SK-N-SH (cell line): ENCODE results near the gene GRIN1. TPM values are rescaled to one million over a fixed set of nuclear protein-coding genes. Genes with fewer than 3 reads are reported as not detected.

Experiments used
- CTCF ChIA-PET: fragments of 300-600, 350-600 bp; formaldehyde crosslinking; extraction: SDS; loops from one replicate; lab custom pipeline; 2021; lab: Yijun Ruan, JAX
- POLR2A ChIA-PET: fragments of 350-600 bp; sonication (Branson Sonifier 250); formaldehyde crosslinking; extraction: SDS; loops from one replicate; lab custom pipeline; 2020; ENCODE audit warnings: antibody characterized with exemption, inconsistent platforms; lab: Yijun Ruan, JAX
- DNase-seq: peaks from one replicate; pipeline ENCODE4 v3.0.0; 2012
- H2AFZ ChIP-seq: fragments of 200-600 bp; sonication (generic); 2 replicates; pipeline ENCODE4 v1.8.1; 2016; ENCODE audit warnings: antibody characterized with exemption, mild to moderate bottlenecking, low read depth
- H3F3A ChIP-seq: fragments of 200-600 bp; sonication (generic); replicated peaks from 2 replicates; pipeline ENCODE3; 2016; ENCODE audit warnings: antibody characterized with exemption, mild to moderate bottlenecking; ENCODE audit not compliant: insufficient read depth
- H3K27ac ChIP-seq, 2 experiments: fragments of 200-500 bp in 1 of 2; fragments of 200-600 bp in 1 of 2; sonication (Bioruptor generic) in 1 of 2; sonication (generic), shearing (Covaris generic) in 1 of 2; 2 replicates each; pipeline versions ENCODE4 v1.5.1 to v1.6.1; 2014 to 2016; ENCODE audit warnings: low read depth in 2 of 2, inconsistent platforms in 1 of 2, low read length in 1 of 2, mild to moderate bottlenecking in 1 of 2, mixed read lengths in 1 of 2
- H3K27me3 ChIP-seq: fragments of 200-600 bp; sonication (generic), shearing (Covaris generic); 2 replicates; pipeline ENCODE4 v1.6.1; 2016; ENCODE audit warnings: mixed run types; ENCODE audit not compliant: insufficient read depth
- H3K36me3 ChIP-seq, 2 experiments: fragments of 200-500 bp in 1 of 2; fragments of 200-600 bp in 1 of 2; sonication (Bioruptor generic) in 1 of 2; sonication (generic) in 1 of 2; replicated peaks in 1 of 2; 2 replicates each; pipeline versions ENCODE3 to v1.5.1; 2014 to 2016; ENCODE audit warnings: low read length in 1 of 2, mild to moderate bottlenecking in 1 of 2; ENCODE audit not compliant: insufficient read depth in 2 of 2, control insufficient read depth in 1 of 2
- H3K4me1 ChIP-seq, 2 experiments: fragments of 200-500 bp in 1 of 2; fragments of 200-600 bp in 1 of 2; sonication (Bioruptor generic) in 1 of 2; sonication (generic), shearing (Covaris generic) in 1 of 2; 2 replicates each; pipeline versions ENCODE4 v1.5.1 to v1.6.1; 2014 to 2016; ENCODE audit warnings: low read depth in 1 of 2, low read length in 1 of 2, mixed run types in 1 of 2; ENCODE audit not compliant: insufficient read depth in 2 of 2, control insufficient read depth in 1 of 2
- H3K4me2 ChIP-seq: fragments of 200-600 bp; sonication (generic), shearing (Covaris generic); 2 replicates; pipeline ENCODE4 v1.6.1; 2017; ENCODE audit warnings: mixed run types
- H3K4me3 ChIP-seq, 2 experiments: fragments of 200-500 bp in 1 of 2; fragments of 200-600 bp in 1 of 2; sonication (Bioruptor generic) in 1 of 2; sonication (generic), shearing (Covaris generic) in 1 of 2; 2 replicates each; pipeline versions ENCODE4 v1.5.1 to v1.8.1; 2014 to 2016; ENCODE audit warnings: low read depth in 2 of 2, inconsistent platforms in 1 of 2, low read length in 1 of 2, mild to moderate bottlenecking in 1 of 2, mixed read lengths in 1 of 2, moderate library complexity in 1 of 2
- H3K79me2 ChIP-seq: fragments of 200-600 bp; sonication (generic); 2 replicates; pipeline ENCODE4 v1.8.1; 2017; ENCODE audit warnings: mild to moderate bottlenecking; ENCODE audit not compliant: insufficient read depth
- H3K9ac ChIP-seq: fragments of 200-600 bp; sonication (generic); 2 replicates; pipeline ENCODE4 v1.6.1; 2017; ENCODE audit warnings: mixed run types
- H3K9me2 ChIP-seq: fragments of 200-600 bp; sonication (generic); 2 replicates; pipeline ENCODE4 v1.6.1; 2017; ENCODE audit warnings: mixed run types
- H3K9me3 ChIP-seq: fragments of 200-600 bp; sonication (generic); 2 replicates; pipeline ENCODE4 v1.6.1; 2017; ENCODE audit warnings: mixed run types, mild to moderate bottlenecking, moderate library complexity
- H4K20me1 ChIP-seq: fragments of 200-600 bp; sonication (generic); 2 replicates; pipeline ENCODE4 v1.6.1; 2017; ENCODE audit warnings: mild to moderate bottlenecking, mixed run types; ENCODE audit not compliant: insufficient read depth
- CTCF ChIP-seq: fragments of 200-600 bp; sonication (generic); IDR thresholded peaks from 2 replicates; pipeline ENCODE4 v1.6.1; 2017; ENCODE audit warnings: antibody characterized with exemption, mild to moderate bottlenecking, moderate library complexity
- IRF3 ChIP-seq: fragments of 150-350 bp; IDR thresholded peaks from 2 replicates; pipeline ENCODE4 v1.6.1; 2016; ENCODE audit warnings: mild to moderate bottlenecking, low read depth, low read length
- NRF1 ChIP-seq: IDR thresholded peaks from 2 replicates; pipeline ENCODE4 v1.6.1; 2012; ENCODE audit warnings: low read depth, mild to moderate bottlenecking, low read length
- POLR2AphosphoS5 ChIP-seq: IDR thresholded peaks from 2 replicates; pipeline ENCODE4 v1.6.1; 2012; ENCODE audit warnings: low read depth, low read length
- RXRA ChIP-seq: IDR thresholded peaks from 2 replicates; pipeline ENCODE4 v1.4.0; 2012; ENCODE audit warnings: low read depth, mild to moderate bottlenecking, borderline replicate concordance
- TEAD4 ChIP-seq: IDR thresholded peaks from 2 replicates; pipeline ENCODE4 v1.4.0; 2012; ENCODE audit warnings: mild to moderate bottlenecking, borderline replicate concordance; ENCODE audit not compliant: insufficient read depth
- USF1 ChIP-seq: IDR thresholded peaks from 2 replicates; pipeline ENCODE4 v1.4.0; 2012; ENCODE audit warnings: low read depth, borderline replicate concordance
- WGBS: methylation state at CpG from one replicate; pipeline ENCODE4 v1.1.6; 2017; ENCODE audit warnings: low lambda C conversion rate; 5-methylcytosine and 5-hydroxymethylcytosine counted together
- polyA plus RNA-seq, 3 experiments: library from polyadenylated mRNA; depleted of rRNA; stranded (reverse); fragments of >200 nt; gene quantifications; 2 replicates each; pipeline ENCODE4 v1.2.3, GENCODE V29; 2012
- TF ChIP-seq, protein P1 (sequence below): IDR thresholded peaks from 2 replicates; pipeline ENCODE4 v1.4.0; 2012; ENCODE audit warnings: low read depth, borderline replicate concordance

GRIN1 gene
- polyA plus RNA-seq, 1 of the 3 experiments (the other 2 are of a cell fraction), result not detected

DNA sequence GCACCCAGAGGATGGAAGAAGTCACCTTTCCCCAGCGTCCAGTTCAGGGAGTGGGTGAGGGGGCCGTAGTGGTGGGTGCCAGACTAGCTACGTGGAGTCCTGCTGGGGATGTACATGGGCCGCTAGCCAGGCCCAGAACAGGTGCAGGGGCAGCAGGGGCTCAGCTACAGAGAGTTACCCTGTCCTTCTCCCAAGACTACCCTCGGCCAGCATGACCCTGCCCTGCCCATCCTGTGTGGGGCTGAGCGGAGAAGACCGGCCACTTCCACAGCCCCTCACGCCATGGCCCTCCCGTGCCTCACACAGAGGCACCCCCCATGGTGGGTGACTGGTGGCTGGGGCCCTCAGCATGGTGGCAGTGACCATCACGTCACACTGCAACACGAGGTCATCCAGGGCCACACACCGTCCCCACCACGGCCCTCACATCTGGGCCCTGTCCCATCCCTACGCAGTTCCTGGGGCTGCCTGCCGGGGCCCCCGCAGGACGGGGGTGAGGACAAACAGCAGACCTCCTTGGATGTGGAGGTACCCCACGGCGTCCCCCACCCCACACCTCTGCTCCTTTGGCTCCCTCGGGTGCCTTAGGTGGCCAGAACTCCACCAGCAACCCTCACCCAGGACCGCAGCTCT lies 23.4 kb upstream of the GRIN1 start:
- no peak overlapping the region for H2AFZ ChIP-seq
- no peak for TF ChIP-seq POLR2AphosphoS5
- TF ChIP-seq CTCF, result no peak
- TF ChIP-seq IRF3, result no peak
- no peak for TF ChIP-seq TEAD4
- TF ChIP-seq, protein P1, sequence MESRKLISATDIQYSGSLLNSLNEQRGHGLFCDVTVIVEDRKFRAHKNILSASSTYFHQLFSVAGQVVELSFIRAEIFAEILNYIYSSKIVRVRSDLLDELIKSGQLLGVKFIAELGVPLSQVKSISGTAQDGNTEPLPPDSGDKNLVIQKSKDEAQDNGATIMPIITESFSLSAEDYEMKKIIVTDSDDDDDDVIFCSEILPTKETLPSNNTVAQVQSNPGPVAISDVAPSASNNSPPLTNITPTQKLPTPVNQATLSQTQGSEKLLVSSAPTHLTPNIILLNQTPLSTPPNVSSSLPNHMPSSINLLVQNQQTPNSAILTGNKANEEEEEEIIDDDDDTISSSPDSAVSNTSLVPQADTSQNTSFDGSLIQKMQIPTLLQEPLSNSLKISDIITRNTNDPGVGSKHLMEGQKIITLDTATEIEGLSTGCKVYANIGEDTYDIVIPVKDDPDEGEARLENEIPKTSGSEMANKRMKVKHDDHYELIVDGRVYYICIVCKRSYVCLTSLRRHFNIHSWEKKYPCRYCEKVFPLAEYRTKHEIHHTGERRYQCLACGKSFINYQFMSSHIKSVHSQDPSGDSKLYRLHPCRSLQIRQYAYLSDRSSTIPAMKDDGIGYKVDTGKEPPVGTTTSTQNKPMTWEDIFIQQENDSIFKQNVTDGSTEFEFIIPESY, result no peak
- TF ChIP-seq USF1, result no peak
- no peak for TF ChIP-seq NRF1
- peak overlapping the region in 1 of 2 experiments; percentile 58; a peak in 3 of 4 replicates for H3K4me3 ChIP-seq
- H3F3A ChIP-seq, result no peaks in the 10 kb centered on the region
- no peaks in the 10 kb centered on the region for H3K27me3 ChIP-seq
- 92% methylated on average over 9 of the region's 21 CpGs for WGBS
- H3K9me3 ChIP-seq, result no peaks in the 10 kb centered on the region
- peak overlapping the region; percentile 94 for H3K4me2 ChIP-seq
- H4K20me1 ChIP-seq, result no peaks in the 10 kb centered on the region
- no peak overlapping the region for H3K27ac ChIP-seq
- DNase-seq, result peak; percentile 41
- H3K9ac ChIP-seq, result no peak overlapping the region
- ChIA-PET POLR2A (interaction anchor here (0.7 to 1.2 kb wide), 5 partner anchors 14 to 114 kb away, joined by 3 to 5 read pairs (median 3); no protein-coding TSS in a partner anchor), CTCF (interaction anchor here (0.8 to 4.4 kb wide), 6 partner anchors 22 to 121 kb away, joined by 3 to 27 read pairs (median 4); partner anchors contain the start of genes NPDC1 and RNF224)
- no peaks in the 10 kb centered on the region for H3K9me2 ChIP-seq
- H3K79me2 ChIP-seq, result no peaks in the 10 kb centered on the region
- H3K4me1 ChIP-seq, result peaks cover 0 to 10% of the 10 kb centered on the region in 2 experiments; a peak in 1 of 4 replicates
- H3K36me3 ChIP-seq, result peaks cover 0 to 19% of the 10 kb centered on the region in 2 experiments

GRCh38 chr9:137116027-137116507 lies 22.9 kb upstream of the GRIN1 start:
- no peak for TF ChIP-seq RXRA
- Histone ChIP-seq H3K4me2 (no peak overlapping the region), H3K27me3 (no peaks in the 10 kb centered on the region), H3K9ac (no peak overlapping the region), H3K4me3 (no peak overlapping the region), H3K27ac (no peak overlapping the region), H3K36me3 (peaks cover 0 to 15% of the 10 kb centered on the region in 2 experiments), H3K4me1 (peaks cover 0 to 10% of the 10 kb centered on the region in 2 experiments; a peak in 1 of 4 replicates), H3K9me3 (no peaks in the 10 kb centered on the region), H3K9me2 (no peaks in the 10 kb centered on the region), H3F3A (no peaks in the 10 kb centered on the region), H4K20me1 (no peaks in the 10 kb centered on the region), H2AFZ (no peak overlapping the region), H3K79me2 (no peaks in the 10 kb centered on the region)
- POLR2A ChIA-PET, result no interaction called here
- CTCF ChIA-PET, result interaction anchor here (1.4 to 4.4 kb wide), 4 partner anchors 22 to 120 kb away, joined by 4 to 27 read pairs (median 10); partner anchors contain the start of genes NPDC1 and RNF224
- WGBS, result 100% methylated on average over 2 of the region's 6 CpGs
- DNase-seq, result no peak
